Activated CD8-positive, alpha-beta T cell treated with anti-CD3 and anti-CD28 coated beads, Interleukin-2, amount 10 ng/mL, durations not matched to agents 7 days and 5 days (primary cell): ENCODE data around the gene CYP4F8. TPM values are rescaled to one million over a fixed set of nuclear protein-coding genes. Genes with fewer than 3 reads are reported as not detected.

ENCODE experiments used
- ATAC-seq: fragments of 150-1000 bp; cut with Tn5 transposase; one replicate; pipeline ENCODE4 v1.10.0; 2021; ENCODE audit warnings: moderate library complexity
- CTCF ChIA-PET: fragments of 350-600 bp; sonication (Branson Sonifier 250); formaldehyde crosslinking; loops from one replicate; lab custom pipeline; 2021; ENCODE audit warnings: antibody characterized with exemption; lab: Charles Lee
- POLR2A ChIA-PET: fragments of 350-600 bp; sonication (Branson Sonifier 250); formaldehyde crosslinking; loops from one replicate; lab custom pipeline; 2021; ENCODE audit warnings: antibody characterized with exemption; lab: Charles Lee
- DNase-seq: peaks from one replicate; pipeline ENCODE4 v3.0.0-alpha.2; 2020
- H3K27ac Mint-ChIP-seq: one replicate; pipeline ENCODE4 v1.8.0; 2021; ENCODE audit warnings: mild to moderate bottlenecking, mixed read lengths
- H3K27me3 Mint-ChIP-seq: one replicate; pipeline ENCODE4 v1.8.0; 2021; ENCODE audit warnings: low read depth, mixed read lengths
- H3K36me3 Mint-ChIP-seq: one replicate; pipeline ENCODE4 v1.8.0; 2021; ENCODE audit warnings: low read depth, mixed read lengths
- H3K4me1 Mint-ChIP-seq: one replicate; pipeline ENCODE4 v1.8.0; 2021; ENCODE audit warnings: low read depth, mixed read lengths
- H3K4me3 Mint-ChIP-seq: one replicate; pipeline ENCODE4 v1.8.0; 2021; ENCODE audit warnings: mild to moderate bottlenecking, mixed read lengths
- H3K9me3 Mint-ChIP-seq: one replicate; pipeline ENCODE4 v1.8.0; 2022; ENCODE audit warnings: mixed read lengths; ENCODE audit not compliant: insufficient read depth
- total RNA-seq, 2 experiments: library from RNA; stranded (reverse); gene quantifications; one replicate each; pipeline ENCODE4 v1.2.3, GENCODE V29; 2021

CYP4F8 gene
- total RNA-seq, 2 experiments from 2014 or later: not detected

DNA sequence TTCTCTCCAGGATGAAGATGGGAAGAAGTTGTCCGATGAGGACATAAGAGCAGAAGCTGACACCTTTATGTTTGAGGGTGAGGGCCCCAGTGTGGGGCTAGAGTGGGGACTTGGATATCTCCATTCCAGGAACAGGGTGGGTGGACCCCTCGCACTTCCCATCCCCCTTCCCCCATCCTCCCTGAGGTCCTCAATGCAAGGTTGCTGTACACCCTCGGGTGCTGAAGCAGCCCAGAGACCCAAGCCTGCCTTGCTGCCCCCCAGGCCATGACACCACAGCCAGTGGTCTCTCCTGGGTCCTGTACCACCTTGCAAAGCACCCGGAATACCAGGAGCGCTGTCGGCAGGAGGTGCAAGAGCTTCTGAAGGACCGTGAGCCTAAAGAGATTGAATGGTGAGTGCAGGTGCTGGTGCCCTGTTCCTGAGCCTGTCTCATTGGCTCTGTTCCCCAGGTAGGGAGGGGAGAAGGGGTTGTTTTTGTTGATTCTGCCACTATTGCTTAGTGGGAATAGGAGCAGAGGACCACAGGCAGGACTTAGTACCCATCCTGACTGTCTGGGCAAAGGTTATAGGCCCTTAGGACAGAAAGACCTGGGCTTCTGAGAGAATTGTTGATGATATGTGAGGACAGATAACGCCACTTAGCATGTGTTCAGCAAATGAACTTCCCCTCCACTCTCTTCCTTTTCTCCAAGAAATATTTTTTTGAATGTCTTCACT, 37.7 kb downstream of the CYP4F8 start:
- DNase-seq (peak; percentile 9), ATAC-seq (no peak)
- POLR2A ChIA-PET: no interaction called here
- Mint-ChIP-seq H3K4me1 (no peaks in the 10 kb centered on the region), H3K27me3 (peaks cover 13% of the 10 kb centered on the region), H3K27ac (no peak overlapping the region), H3K36me3 (no peaks in the 10 kb centered on the region), H3K9me3 (no peaks in the 10 kb centered on the region), H3K4me3 (no peak overlapping the region)
- CTCF ChIA-PET: no interaction called here

DNA sequence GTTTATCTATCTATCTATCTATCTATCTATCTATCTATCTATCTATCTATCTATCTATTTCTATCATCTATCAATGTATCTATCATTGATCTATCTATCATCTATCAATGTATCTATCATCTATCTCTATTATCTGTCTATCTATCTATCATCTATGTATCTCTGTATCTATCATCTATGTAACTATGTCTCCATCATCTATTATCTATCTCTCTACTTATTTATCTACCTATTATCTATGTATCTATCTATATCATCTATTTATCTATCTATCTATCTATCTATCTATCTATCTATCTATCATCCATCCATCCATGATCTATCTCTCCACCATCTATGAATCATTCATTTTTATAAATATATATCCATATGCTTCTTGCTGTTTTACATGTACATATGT, 41.4 kb downstream of the CYP4F8 start:
- peaks cover 13% of the 10 kb centered on the region for H3K27me3 Mint-ChIP-seq
- no peaks in the 10 kb centered on the region for H3K36me3 Mint-ChIP-seq
- ChIA-PET CTCF (no interaction called here), POLR2A (interaction anchor here (0.6 kb wide), 1 partner anchor 259 kb away, joined by 3 read pairs; no protein-coding TSS in a partner anchor)
- ATAC-seq: no peak
- H3K4me3 Mint-ChIP-seq: no peak overlapping the region
- no peaks in the 10 kb centered on the region for H3K9me3 Mint-ChIP-seq
- no peak for DNase-seq
- H3K4me1 Mint-ChIP-seq: no peaks in the 10 kb centered on the region
- no peak overlapping the region for H3K27ac Mint-ChIP-seq

DNA sequence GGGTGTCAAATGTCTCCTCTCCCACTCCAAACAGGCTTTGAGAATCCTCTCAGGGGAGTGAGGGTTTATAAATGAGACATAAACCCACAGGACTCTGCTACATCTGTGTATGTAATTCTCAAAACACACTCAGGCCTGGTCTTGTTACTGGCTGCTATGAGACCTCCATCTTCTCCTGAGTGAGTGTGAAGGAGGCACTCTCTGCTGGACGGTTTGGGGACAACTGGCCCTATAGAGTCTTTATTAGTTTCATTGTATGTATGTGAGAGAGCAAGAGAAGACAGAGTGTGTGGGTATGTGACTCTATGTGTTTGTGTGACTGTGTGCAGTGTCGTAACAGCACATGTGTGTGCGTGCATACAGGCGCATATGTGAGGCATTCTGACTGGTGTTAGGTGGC, 48.2 kb downstream of the CYP4F8 start:
- Mint-ChIP-seq H3K36me3 (no peaks in the 10 kb centered on the region), H3K27me3 (peaks cover 4% of the 10 kb centered on the region), H3K4me3 (no peak overlapping the region), H3K9me3 (no peaks in the 10 kb centered on the region), H3K4me1 (no peaks in the 10 kb centered on the region), H3K27ac (no peak overlapping the region)
- ATAC-seq: no peak
- CTCF ChIA-PET: no interaction called here
- no peak for DNase-seq
- POLR2A ChIA-PET: no interaction called here

DNA sequence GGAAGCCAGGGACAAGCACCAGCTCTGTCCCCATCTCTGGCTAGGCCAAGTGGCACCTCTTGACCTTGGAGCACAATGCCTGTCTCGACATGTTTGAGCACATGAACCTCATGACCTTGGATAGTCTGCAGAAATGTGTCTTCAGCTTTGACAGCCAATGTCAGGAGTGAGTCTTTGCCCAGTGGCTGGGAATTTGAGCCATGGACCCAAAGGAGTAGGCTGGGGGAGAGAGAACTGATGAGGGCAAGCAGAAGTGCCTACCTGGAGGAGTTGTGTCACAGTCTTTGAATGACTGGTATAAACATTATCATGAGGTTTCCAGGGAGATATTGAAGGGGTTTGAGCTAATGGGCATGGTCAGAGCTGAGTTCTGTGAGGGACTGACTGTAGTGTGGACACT, 51.2 kb downstream of the CYP4F8 start:
- Mint-ChIP-seq H3K27ac (no peak overlapping the region), H3K27me3 (peaks cover 4% of the 10 kb centered on the region), H3K4me3 (no peak overlapping the region), H3K36me3 (no peaks in the 10 kb centered on the region), H3K4me1 (no peaks in the 10 kb centered on the region), H3K9me3 (no peaks in the 10 kb centered on the region)
- ChIA-PET CTCF (no interaction called here), POLR2A (no interaction called here)
- DNase-seq: no peak
- ATAC-seq: no peak

DNA sequence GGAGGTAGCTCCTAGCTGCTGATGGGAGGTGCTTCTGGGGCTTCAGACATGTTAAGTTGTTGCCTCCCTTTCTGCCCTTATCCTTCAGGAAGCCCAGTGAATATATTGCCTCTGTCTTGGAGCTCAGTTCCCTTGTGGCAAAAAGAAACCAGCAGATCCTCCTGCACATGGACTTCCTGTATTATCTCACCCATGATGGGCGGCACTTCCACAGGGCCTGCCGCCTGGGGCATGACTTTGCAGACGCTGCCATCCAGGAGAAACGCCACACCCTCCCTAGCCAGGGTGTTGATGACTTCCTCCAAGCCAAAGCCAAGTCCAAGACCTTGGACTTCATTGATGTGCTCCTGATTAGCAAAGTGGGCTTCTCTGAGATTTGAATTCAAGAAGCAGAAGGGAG, 51.9 kb downstream of the CYP4F8 start:
- Mint-ChIP-seq H3K4me1 (no peaks in the 10 kb centered on the region), H3K4me3 (no peak overlapping the region), H3K27ac (no peak overlapping the region), H3K9me3 (no peaks in the 10 kb centered on the region), H3K36me3 (no peaks in the 10 kb centered on the region), H3K27me3 (peaks cover 4% of the 10 kb centered on the region)
- POLR2A ChIA-PET: interaction anchor here (0.6 kb wide), 1 partner anchor 9 kb away, joined by 4 read pairs; no protein-coding TSS in a partner anchor
- ATAC-seq (no peak), DNase-seq (no peak)
- CTCF ChIA-PET: no interaction called here

DNA sequence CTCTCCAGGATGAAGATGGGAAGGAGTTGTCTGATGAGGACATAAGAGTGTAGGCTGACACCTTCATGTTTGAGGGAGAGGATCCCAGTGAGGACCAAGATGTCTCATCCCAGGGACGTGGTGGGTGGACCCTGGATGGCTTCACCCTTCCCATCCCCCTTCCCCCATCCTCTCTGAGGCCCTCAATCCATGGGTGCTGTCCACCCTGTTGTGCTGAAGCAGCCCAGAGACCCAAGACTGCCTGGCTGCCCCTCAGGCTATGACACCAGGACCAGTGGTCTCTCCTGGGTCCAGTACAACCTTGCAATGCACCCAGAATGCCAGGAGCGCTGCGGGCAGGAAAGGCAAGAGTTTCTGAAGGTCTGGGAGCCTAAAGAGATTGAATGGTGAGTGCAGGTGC, 54.4 kb downstream of the CYP4F8 start:
- ChIA-PET CTCF (no interaction called here), POLR2A (no interaction called here)
- no peaks in the 10 kb centered on the region for H3K4me1 Mint-ChIP-seq
- no peaks in the 10 kb centered on the region for H3K36me3 Mint-ChIP-seq
- H3K4me3 Mint-ChIP-seq: no peak overlapping the region
- DNase-seq: no peak
- H3K27me3 Mint-ChIP-seq: no peaks in the 10 kb centered on the region
- H3K27ac Mint-ChIP-seq: no peak overlapping the region
- no peaks in the 10 kb centered on the region for H3K9me3 Mint-ChIP-seq
- ATAC-seq: no peak

DNA sequence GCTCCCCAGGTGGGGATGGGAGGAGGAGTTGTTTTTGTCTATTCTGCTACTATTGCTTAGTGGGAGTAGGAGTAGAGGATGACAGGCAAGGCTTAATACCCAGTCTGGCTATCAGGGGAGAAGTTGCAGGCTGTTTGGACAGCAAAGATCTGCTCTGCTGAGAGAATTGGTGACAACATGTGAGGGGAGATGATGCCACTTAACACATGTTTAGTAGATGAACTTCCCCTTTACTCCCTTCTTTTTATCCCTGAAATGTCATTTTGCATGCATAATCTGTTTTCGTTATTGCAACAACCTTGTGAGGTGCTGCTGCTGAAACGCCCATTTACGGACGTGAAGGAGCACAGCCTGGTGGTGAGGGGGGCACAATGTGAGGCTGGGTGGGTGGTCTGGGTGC, 54.9 kb downstream of the CYP4F8 start:
- ATAC-seq (no peak), DNase-seq (no peak)
- Mint-ChIP-seq H3K4me1 (no peaks in the 10 kb centered on the region), H3K9me3 (no peaks in the 10 kb centered on the region), H3K27ac (no peak overlapping the region), H3K27me3 (no peaks in the 10 kb centered on the region), H3K4me3 (no peak overlapping the region), H3K36me3 (no peaks in the 10 kb centered on the region)
- CTCF ChIA-PET: no interaction called here
- POLR2A ChIA-PET: no interaction called here

DNA sequence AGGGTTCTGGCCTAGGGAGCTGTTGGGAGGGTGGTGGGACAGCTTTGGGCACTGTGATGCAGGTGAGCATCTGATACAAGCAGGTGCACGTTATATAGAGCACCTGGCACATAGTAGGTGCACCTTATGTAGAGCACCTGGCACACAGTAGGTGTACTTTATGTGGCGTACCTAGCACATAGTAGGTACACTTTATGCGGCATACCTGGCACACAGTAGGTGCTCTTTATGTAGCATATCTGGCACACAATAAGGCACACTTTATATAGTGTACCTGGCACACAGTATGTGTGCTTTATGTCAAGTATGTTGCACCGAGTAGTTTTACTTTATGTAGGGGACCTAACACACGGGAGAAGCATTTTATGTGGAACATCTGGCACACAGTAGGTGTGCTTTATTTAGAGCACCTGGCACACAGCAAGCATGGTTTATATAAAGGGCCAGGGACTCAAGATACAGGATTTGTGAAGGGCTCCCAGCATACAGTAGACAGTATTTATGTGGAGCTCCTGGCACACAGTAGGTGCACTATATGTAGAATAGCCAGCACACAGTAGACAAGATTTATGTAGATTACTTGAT, 56.3 kb downstream of the CYP4F8 start:
- Mint-ChIP-seq H3K4me1 (no peaks in the 10 kb centered on the region), H3K36me3 (no peaks in the 10 kb centered on the region), H3K27me3 (no peaks in the 10 kb centered on the region), H3K4me3 (no peak overlapping the region), H3K9me3 (no peaks in the 10 kb centered on the region), H3K27ac (no peak overlapping the region)
- DNase-seq (no peak), ATAC-seq (no peak)
- POLR2A ChIA-PET: no interaction called here
- CTCF ChIA-PET: no interaction called here

DNA sequence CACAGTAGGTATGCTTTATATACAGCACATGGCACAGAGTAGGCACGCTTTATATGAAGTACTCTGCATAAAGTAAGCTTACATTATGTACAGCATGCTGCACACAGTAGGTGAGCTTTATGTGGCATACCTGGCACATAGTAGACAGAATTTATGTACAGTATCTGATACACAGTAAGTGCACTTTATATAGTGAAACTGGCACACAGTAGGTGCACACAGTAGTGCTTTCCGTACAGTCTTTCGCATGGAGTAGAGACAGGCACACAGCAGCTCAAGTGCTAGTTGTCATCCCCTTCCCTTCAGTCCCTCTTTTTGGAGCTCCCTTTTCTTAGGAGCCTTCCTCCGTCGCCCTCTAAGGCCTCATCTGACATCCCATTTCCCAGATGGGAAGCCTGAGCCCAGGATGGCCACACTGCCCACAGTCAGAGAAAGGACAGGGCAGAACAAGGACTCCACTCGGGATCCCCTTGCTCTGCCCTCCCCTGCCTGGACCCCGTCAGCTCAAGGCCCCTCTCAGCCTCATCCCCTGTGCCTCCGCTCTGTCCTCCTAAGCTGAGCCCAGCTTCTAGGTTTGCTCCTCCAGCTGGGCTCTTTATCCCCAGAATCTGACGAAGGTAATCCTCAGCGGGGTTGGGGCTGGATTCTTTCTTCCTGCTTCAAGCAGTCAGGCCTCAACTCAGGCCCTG, 57.0 kb downstream of the CYP4F8 start:
- no peaks in the 10 kb centered on the region for H3K36me3 Mint-ChIP-seq
- H3K4me1 Mint-ChIP-seq: no peaks in the 10 kb centered on the region
- no peak overlapping the region for H3K27ac Mint-ChIP-seq
- ChIA-PET POLR2A (no interaction called here), CTCF (no interaction called here)
- H3K4me3 Mint-ChIP-seq: no peak overlapping the region
- no peaks in the 10 kb centered on the region for H3K9me3 Mint-ChIP-seq
- no peaks in the 10 kb centered on the region for H3K27me3 Mint-ChIP-seq
- no peak for DNase-seq
- no peak for ATAC-seq

DNA sequence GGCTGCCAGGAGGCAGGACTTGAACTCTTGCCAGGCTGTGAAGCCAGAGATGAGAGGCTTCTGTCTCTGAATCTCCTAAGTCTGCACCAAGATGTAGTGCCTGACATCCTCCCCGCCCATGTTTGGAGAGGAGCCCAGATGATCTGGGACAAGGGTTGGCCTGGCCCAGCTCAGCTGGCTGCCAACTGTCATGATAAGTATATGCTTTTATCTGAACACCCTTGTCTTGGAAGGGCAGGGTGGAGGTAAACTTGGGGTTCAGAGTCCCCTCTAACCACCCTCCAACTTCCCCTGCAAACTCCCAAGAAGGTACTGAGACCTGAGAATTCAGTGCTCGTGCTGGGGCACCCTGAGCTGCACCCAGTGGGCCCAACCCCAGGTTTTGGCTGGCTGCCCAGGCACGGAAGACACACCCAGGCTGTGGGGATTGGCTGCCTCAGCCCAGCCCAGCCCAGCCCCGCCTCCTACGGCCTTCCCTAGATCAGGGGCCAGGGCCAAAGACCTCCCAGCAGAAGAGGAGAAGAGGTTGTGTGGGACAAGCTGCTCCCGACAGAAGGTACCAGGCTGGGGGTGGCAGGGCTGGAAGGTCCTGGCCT, 57.7 kb downstream of the CYP4F8 start, which contains the start of gene CYP4F12:
Gene CYP4F12 (plus strand): TSS at position 508 of the 596 bp plus-strand sequence. CDS start 443 bp downstream, outside the sequence.
- POLR2A ChIA-PET: no interaction called here
- no peak within 1 kb of the TSS for H3K4me3 Mint-ChIP-seq
- no peaks in the 10 kb centered on the region for H3K9me3 Mint-ChIP-seq
- H3K27me3 Mint-ChIP-seq: no peaks in the 10 kb centered on the region
- ATAC-seq: peak; percentile 53
- CTCF ChIA-PET: no interaction called here
- no peak for DNase-seq
- H3K36me3 Mint-ChIP-seq: no peaks in the 10 kb centered on the region
- H3K27ac Mint-ChIP-seq: no peak within 1 kb of the TSS
- H3K4me1 Mint-ChIP-seq: no peaks in the 10 kb centered on the region

DNA sequence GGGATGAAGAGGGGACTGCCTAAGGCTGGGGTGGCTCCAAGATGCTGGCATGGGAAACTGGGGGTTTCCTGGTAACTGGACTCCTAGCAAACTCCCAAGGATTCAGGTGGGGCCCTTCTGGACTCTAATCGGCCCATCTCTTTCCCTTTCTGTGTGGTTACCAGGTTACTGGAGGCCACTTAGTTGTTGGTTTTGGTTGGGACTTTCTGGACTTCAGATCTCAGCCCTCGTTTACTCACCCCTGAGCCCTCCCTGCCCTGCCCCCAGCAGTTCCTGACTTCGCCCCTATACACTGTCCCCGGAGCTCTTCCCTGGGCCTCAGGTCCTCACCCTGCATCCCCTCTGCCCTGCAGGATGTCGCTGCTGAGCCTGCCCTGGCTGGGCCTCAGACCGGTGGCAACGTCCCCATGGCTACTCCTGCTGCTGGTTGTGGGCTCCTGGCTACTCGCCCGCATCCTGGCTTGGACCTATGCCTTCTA, 58.2 kb downstream of the CYP4F8 start:
- H3K27ac Mint-ChIP-seq: no peak overlapping the region
- POLR2A ChIA-PET: no interaction called here
- ATAC-seq: peak; percentile 8

DNA sequence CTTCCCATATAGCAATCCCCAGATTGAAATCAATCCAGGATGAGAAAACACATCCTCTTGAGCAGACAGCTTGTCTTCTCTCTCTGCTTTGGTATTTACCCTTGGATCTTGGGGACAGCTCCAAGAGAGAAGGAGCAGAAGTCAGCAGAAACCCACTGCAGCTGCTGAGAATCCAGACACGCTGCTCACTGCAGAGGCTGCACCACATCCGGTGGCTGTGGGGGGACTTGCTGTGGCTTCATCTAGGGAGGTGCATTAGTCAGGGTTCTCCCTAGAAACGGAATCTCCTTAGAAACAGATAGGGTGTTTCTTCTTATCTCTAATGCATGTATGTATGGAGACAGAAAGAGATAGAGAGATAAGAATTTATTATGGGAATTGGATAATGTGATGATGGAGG, 60.5 kb downstream of the CYP4F8 start:
- Mint-ChIP-seq H3K4me1 (no peaks in the 10 kb centered on the region), H3K4me3 (no peak overlapping the region), H3K36me3 (no peaks in the 10 kb centered on the region), H3K27ac (no peak overlapping the region), H3K27me3 (no peaks in the 10 kb centered on the region), H3K9me3 (no peaks in the 10 kb centered on the region)
- ATAC-seq: no peak
- CTCF ChIA-PET: no interaction called here
- POLR2A ChIA-PET: no interaction called here
- DNase-seq: no peak

More for the DNA sequence above, 58.2 kb downstream of the CYP4F8 start:
- DNase-seq: no peak
- Mint-ChIP-seq H3K4me3 (no peak overlapping the region), H3K36me3 (no peaks in the 10 kb centered on the region), H3K27me3 (no peaks in the 10 kb centered on the region), H3K9me3 (no peaks in the 10 kb centered on the region), H3K4me1 (no peaks in the 10 kb centered on the region)
- CTCF ChIA-PET: no interaction called here
